H1 (cell line): ENCODE data around the gene CTNNA3. TPM values are rescaled to one million over a fixed set of nuclear protein-coding genes. Genes with fewer than 3 reads are reported as not detected.

Experiments used
- CTCF ChIA-PET: fragments of 300-600 bp; sonication (Branson Sonifier 250); formaldehyde crosslinking; loops from one replicate; lab custom pipeline; 2021; ENCODE audit not compliant: partially characterized antibody; lab: Charles Lee
- POLR2A ChIA-PET: fragments of 300-600 bp; sonication (Branson Sonifier 250); formaldehyde crosslinking; loops from one replicate; lab custom pipeline; 2021; ENCODE audit warnings: inconsistent platforms; ENCODE audit not compliant: partially characterized antibody; lab: Charles Lee
- DNase-seq, 2 experiments: peaks; one replicate each; pipeline versions ENCODE4 v3.0.0 to v3.0.0-alpha.2; 2010 to 2022; ENCODE audit warnings: low spot score in 2 of 2, low read depth in 1 of 2, mixed read lengths in 1 of 2
- FAIRE-seq: peaks from 2 replicates; lab custom pipeline; 2011; peaks lifted over from hg19 to GRCh38; lab: Jason Lieb, UNC
- H2AFZ ChIP-seq: 2 replicates; pipeline ENCODE4 v1.8.1; 2012; ENCODE audit warnings: low read length, inconsistent platforms
- H2AK5ac ChIP-seq: 2 replicates; pipeline ENCODE4 v1.6.1; 2013; ENCODE audit warnings: low read depth, low read length
- H2BK120ac ChIP-seq: replicated peaks from 2 replicates; pipeline ENCODE3; 2013; ENCODE audit warnings: low read depth, low read length, inconsistent platforms
- H2BK12ac ChIP-seq: 2 replicates; pipeline ENCODE4 v1.6.1; 2013; ENCODE audit warnings: low read depth, low read length
- H2BK15ac ChIP-seq: 2 replicates; pipeline ENCODE4 v1.6.1; 2013; ENCODE audit warnings: low read length
- H2BK20ac ChIP-seq: 2 replicates; pipeline ENCODE4 v1.6.1; 2013; ENCODE audit warnings: low read length
- H2BK5ac ChIP-seq: 2 replicates; pipeline ENCODE4 v1.6.1; 2013; ENCODE audit warnings: low read depth, low read length
- H3K14ac ChIP-seq: 2 replicates; pipeline ENCODE4 v1.6.1; 2013; ENCODE audit warnings: inconsistent platforms; ENCODE audit not compliant: insufficient read length
- H3K18ac ChIP-seq: 2 replicates; pipeline ENCODE4 v1.6.1; 2013; ENCODE audit warnings: low read length; ENCODE audit errors: extremely low read depth
- H3K23ac ChIP-seq: 2 replicates; pipeline ENCODE4 v1.6.1; 2013; ENCODE audit warnings: inconsistent platforms; ENCODE audit not compliant: insufficient read length
- H3K23me2 ChIP-seq: 2 replicates; pipeline ENCODE4 v1.6.1; 2013; ENCODE audit warnings: low read depth, low read length
- H3K27ac ChIP-seq: 2 replicates; pipeline ENCODE4 v1.6.1; 2011; ENCODE audit warnings: low read depth, low read length, inconsistent platforms
- H3K27me3 ChIP-seq, 4 experiments: replicated peaks in 1 of 4; 1 replicate in 1 of 4; 2 replicates in 3 of 4; pipeline versions ENCODE4 v1.6.1 to v1.8.1; 2011 to 2013; ENCODE audit warnings: low read length in 3 of 4, mild to moderate bottlenecking in 3 of 4, inconsistent platforms in 2 of 4, mixed read lengths in 2 of 4, moderate library complexity in 1 of 4; ENCODE audit not compliant: control insufficient read depth in 3 of 4, insufficient read depth in 3 of 4; ENCODE audit errors: extremely low read depth in 1 of 4
- H3K36me3 ChIP-seq, 4 experiments: 2 replicates each; pipeline versions ENCODE4 v1.6.1 to v1.8.1; 2011 to 2013; ENCODE audit warnings: mild to moderate bottlenecking in 4 of 4, low read length in 3 of 4, moderate library complexity in 2 of 4, control low read depth in 1 of 4, inconsistent platforms in 1 of 4; ENCODE audit not compliant: insufficient read depth in 4 of 4, control insufficient read depth in 2 of 4
- H3K4ac ChIP-seq: replicated peaks from 2 replicates; pipeline ENCODE3; 2013; ENCODE audit warnings: low read length, low read depth, mixed read lengths, inconsistent platforms; ENCODE audit not compliant: insufficient read length
- H3K4me1 ChIP-seq, 4 experiments: replicated peaks in 1 of 4; 1 replicate in 1 of 4; 2 replicates in 3 of 4; pipeline versions ENCODE4 v1.6.1 to v1.8.1; 2011 to 2013; ENCODE audit warnings: low read length in 3 of 4, inconsistent platforms in 2 of 4, mixed read lengths in 1 of 4; ENCODE audit not compliant: insufficient read depth in 4 of 4, control insufficient read depth in 3 of 4
- H3K4me2 ChIP-seq, 2 experiments: 2 replicates each; pipeline versions ENCODE4 v1.6.1 to v1.8.1; 2011 to 2013; ENCODE audit warnings: low read depth in 2 of 2, low read length in 2 of 2, control low read depth in 1 of 2, inconsistent platforms in 1 of 2, mild to moderate bottlenecking in 1 of 2; ENCODE audit not compliant: insufficient read depth in 1 of 2
- H3K4me3 ChIP-seq, 4 experiments: fragments of 200-600, 300-600 bp in 1 of 4; sonication (generic), shearing (Covaris generic), sonication (Bioruptor Twin) in 1 of 4; 2 replicates each; pipeline versions ENCODE4 v1.5.1 to v1.8.1; 2011 to 2016; ENCODE audit warnings: low read length in 4 of 4, low read depth in 3 of 4, control low read depth in 2 of 4, inconsistent platforms in 2 of 4, mild to moderate bottlenecking in 2 of 4, mixed read lengths in 1 of 4, moderate library complexity in 1 of 4; ENCODE audit not compliant: insufficient read depth in 2 of 4; ENCODE audit errors: extremely low read depth in 1 of 4
- H3K56ac ChIP-seq: replicated peaks from 2 replicates; pipeline ENCODE3; 2013; ENCODE audit warnings: low read depth, mild to moderate bottlenecking, mixed read lengths, low read length, inconsistent platforms; ENCODE audit not compliant: insufficient read length
- H3K79me1 ChIP-seq: 2 replicates; pipeline ENCODE4 v1.6.1; 2013; ENCODE audit warnings: low read depth, low read length, control low read depth
- H3K79me2 ChIP-seq, 2 experiments: 2 replicates each; pipeline versions ENCODE4 v1.6.1 to v1.8.1; 2012 to 2013; ENCODE audit warnings: low read length in 2 of 2, mild to moderate bottlenecking in 2 of 2, inconsistent platforms in 1 of 2; ENCODE audit not compliant: insufficient read depth in 2 of 2, control insufficient read depth in 1 of 2
- H3K9ac ChIP-seq, 4 experiments: replicated peaks in 1 of 4; 1 replicate in 1 of 4; 2 replicates in 3 of 4; pipeline versions ENCODE4 v1.6.1 to v1.8.1; 2011 to 2013; ENCODE audit warnings: low read depth in 3 of 4, low read length in 3 of 4, control low read depth in 2 of 4, mild to moderate bottlenecking in 2 of 4, moderate library complexity in 2 of 4, inconsistent platforms in 1 of 4; ENCODE audit errors: extremely low read depth in 1 of 4
- H3K9me3 ChIP-seq, 2 experiments: 2 replicates each; pipeline versions ENCODE4 v1.6.1 to v1.8.1; 2012 to 2013; ENCODE audit warnings: mild to moderate bottlenecking in 2 of 2, moderate library complexity in 2 of 2, control low read depth in 1 of 2, inconsistent platforms in 1 of 2, low read depth in 1 of 2, low read length in 1 of 2, mixed read lengths in 1 of 2; ENCODE audit not compliant: insufficient read depth in 2 of 2
- H4K20me1 ChIP-seq, 2 experiments: replicated peaks in 1 of 2; 2 replicates each; pipeline versions ENCODE3 to v1.8.1; 2011 to 2013; ENCODE audit warnings: inconsistent platforms in 2 of 2, low read length in 2 of 2, mild to moderate bottlenecking in 1 of 2; ENCODE audit not compliant: insufficient read depth in 2 of 2, control insufficient read depth in 1 of 2
- H4K5ac ChIP-seq: 2 replicates; pipeline ENCODE4 v1.6.1; 2013; ENCODE audit warnings: low read length, low read depth, mixed read lengths, inconsistent platforms; ENCODE audit not compliant: insufficient read length
- H4K8ac ChIP-seq: 2 replicates; pipeline ENCODE4 v1.8.0; 2013; ENCODE audit warnings: mild to moderate bottlenecking, moderate library complexity, low read length, inconsistent platforms; ENCODE audit not compliant: insufficient read depth; ENCODE audit errors: extremely low read depth
- H4K91ac ChIP-seq: replicated peaks from 2 replicates; pipeline ENCODE3; 2013; ENCODE audit warnings: low read length, mixed read lengths, inconsistent platforms; ENCODE audit not compliant: insufficient read length
- CTCF ChIP-seq, 3 experiments: IDR thresholded peaks; 1 replicate in 2 of 3; 2 replicates in 1 of 3; pipeline versions ENCODE4 v1.5.1 to v1.6.1; 2011; ENCODE audit warnings: low read length in 3 of 3, mild to moderate bottlenecking in 3 of 3, inconsistent platforms in 2 of 3, low read depth in 1 of 3, moderate library complexity in 1 of 3; ENCODE audit not compliant: insufficient read depth in 1 of 3; ENCODE audit errors: control extremely low read depth in 1 of 3
- POLR2AphosphoS5 ChIP-seq: IDR thresholded peaks from 2 replicates; pipeline ENCODE4 v1.6.1; 2011; ENCODE audit warnings: low read depth, low read length
- TEAD4 ChIP-seq: IDR thresholded peaks from 2 replicates; pipeline ENCODE4 v1.6.1; 2012; ENCODE audit warnings: low read depth, low read length, inconsistent platforms, mixed read lengths
- WGBS, 2 experiments: shearing (Covaris generic) in 1 of 2; methylation state at CpG; one replicate each; pipeline versions ENCODE4 v1.1.6 to v1.1.7; 2013 to 2015; ENCODE audit warnings: low lambda C conversion rate in 2 of 2, mixed read lengths in 2 of 2, inconsistent platforms in 1 of 2, low coverage in 1 of 2, missing lambda C conversion rate in 1 of 2; ENCODE audit not compliant: insufficient replicate concordance in 2 of 2, insufficient coverage in 1 of 2, insufficient read length in 1 of 2; ENCODE audit errors: extremely low coverage in 1 of 2, missing lambda C conversion rate in 1 of 2; 5-methylcytosine and 5-hydroxymethylcytosine counted together
- polyA plus RNA-seq, 7 experiments: library from polyadenylated mRNA; depleted of rRNA in 3 of 7; stranded (reverse) in 5 of 7; unstranded in 2 of 7; fragments of >200 nt in 5 of 7; fragments of 200-250 nt in 2 of 7; gene quantifications; 1 replicate in 5 of 7; 2 replicates in 1 of 7; 4 replicates in 1 of 7; pipeline versions ENCODE4 v1.2.1 to v1.2.3, GENCODE V29; 2011 to 2013; ENCODE audit warnings: missing spikeins in 2 of 7, mixed read lengths in 2 of 7
- total RNA-seq: library from RNA; stranded (reverse); fragmentation: NEBNext Ultra II Directional; extraction: Animal tissue kit (Norgen Biotek cat#: 25700); gene quantifications from 2 replicates; pipeline ENCODE4 v1.2.1, GENCODE V29; 2021

The CTNNA3 gene
- total and polyA plus RNA-seq, 2 of the 8 experiments (the other 6 are each of a cell fraction or from before 2014, with no cell fraction given): 1.3 to 1.5 TPM

DNA sequence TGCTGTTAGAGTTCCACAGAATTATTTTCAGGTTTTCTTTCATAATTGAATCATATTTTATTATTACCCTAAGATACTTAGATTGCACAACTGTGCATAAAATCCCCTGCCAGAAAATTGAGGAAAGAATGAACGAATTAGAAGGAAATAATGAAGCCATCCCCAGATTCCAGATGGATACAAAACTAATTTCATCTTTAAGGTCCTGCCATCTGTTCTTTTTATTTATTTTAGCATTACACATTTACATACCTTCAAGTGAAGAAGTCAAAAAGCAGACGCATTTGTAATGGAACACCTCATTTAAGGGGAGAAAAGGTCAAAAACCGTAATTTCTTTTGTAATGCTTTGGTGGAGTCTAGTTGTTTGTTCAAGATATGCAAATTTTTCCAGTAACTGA lies 847.1 kb downstream of the CTNNA3 start:
- no peak overlapping the region for H2AK5ac ChIP-seq
- no peak overlapping the region for H4K91ac ChIP-seq
- no peak for TF ChIP-seq POLR2AphosphoS5
- no peak for TF ChIP-seq TEAD4
- no peak for TF ChIP-seq CTCF (IDR thresholded peaks at IDR 0.05; ENCODE audit: control extremely low read depth in 1 of 3, insufficient read depth in 1 of 3, low read depth in 1 of 3, low read length in 3 of 3)
- H3K79me2 ChIP-seq: no peaks in the 10 kb centered on the region
- ChIA-PET POLR2A (no interaction called here), CTCF (no interaction called here)
- H3K9me3 ChIP-seq: no peaks in the 10 kb centered on the region
- H2BK12ac ChIP-seq: no peak overlapping the region
- H3K23ac ChIP-seq: no peak overlapping the region
- H3K27ac ChIP-seq: no peak overlapping the region
- no peaks in the 10 kb centered on the region for H3K23me2 ChIP-seq
- no peaks in the 10 kb centered on the region for H3K27me3 ChIP-seq
- no peak overlapping the region for H2BK120ac ChIP-seq
- peak overlapping the region in 1 of 4 experiments; percentile 34; a peak in 1 of 7 replicates for H3K9ac ChIP-seq
- no peaks in the 10 kb centered on the region for H4K20me1 ChIP-seq
- DNase-seq (no peak), FAIRE-seq (no peak)
- H3K36me3 ChIP-seq: no peaks in the 10 kb centered on the region
- no peaks in the 10 kb centered on the region; a peak in 1 of 7 replicates for H3K4me1 ChIP-seq
- no peak overlapping the region for H3K14ac ChIP-seq
- no peak overlapping the region for H3K56ac ChIP-seq
- no peaks in the 10 kb centered on the region for H3K79me1 ChIP-seq
- no peak overlapping the region for H4K8ac ChIP-seq
- H2BK5ac ChIP-seq: no peak overlapping the region
- H3K4me2 ChIP-seq: no peak overlapping the region
- no peak overlapping the region for H3K4ac ChIP-seq
- H2BK15ac ChIP-seq: no peak overlapping the region
- H3K18ac ChIP-seq: no peak overlapping the region
- H3K4me3 ChIP-seq: no peak overlapping the region
- no peak overlapping the region for H2AFZ ChIP-seq
- WGBS, 2 experiments: 81% methylated on average over 3 of the region's 3 CpGs; no CpG with 5 or more reads in 1 of the 2 experiments
- H4K5ac ChIP-seq: no peak overlapping the region
- H2BK20ac ChIP-seq: no peak overlapping the region
